Hematopoietic multipotent progenitor cell treated with erythropoietin and hydrocortisone succinate and interleukin-3 and kit ligand, for 15 days (in vitro differentiated cells): Measurements from ENCODE around the gene KCNK4.
A peak's percentile ranks its signal among the peaks of the same experiment; 100 is the strongest.

Experiments used
- DNase-seq: peaks from one replicate; pipeline ENCODE4 v3.0.0-alpha.2; 2015; ENCODE audit warnings: low spot score

The KCNK4 gene

DNA sequence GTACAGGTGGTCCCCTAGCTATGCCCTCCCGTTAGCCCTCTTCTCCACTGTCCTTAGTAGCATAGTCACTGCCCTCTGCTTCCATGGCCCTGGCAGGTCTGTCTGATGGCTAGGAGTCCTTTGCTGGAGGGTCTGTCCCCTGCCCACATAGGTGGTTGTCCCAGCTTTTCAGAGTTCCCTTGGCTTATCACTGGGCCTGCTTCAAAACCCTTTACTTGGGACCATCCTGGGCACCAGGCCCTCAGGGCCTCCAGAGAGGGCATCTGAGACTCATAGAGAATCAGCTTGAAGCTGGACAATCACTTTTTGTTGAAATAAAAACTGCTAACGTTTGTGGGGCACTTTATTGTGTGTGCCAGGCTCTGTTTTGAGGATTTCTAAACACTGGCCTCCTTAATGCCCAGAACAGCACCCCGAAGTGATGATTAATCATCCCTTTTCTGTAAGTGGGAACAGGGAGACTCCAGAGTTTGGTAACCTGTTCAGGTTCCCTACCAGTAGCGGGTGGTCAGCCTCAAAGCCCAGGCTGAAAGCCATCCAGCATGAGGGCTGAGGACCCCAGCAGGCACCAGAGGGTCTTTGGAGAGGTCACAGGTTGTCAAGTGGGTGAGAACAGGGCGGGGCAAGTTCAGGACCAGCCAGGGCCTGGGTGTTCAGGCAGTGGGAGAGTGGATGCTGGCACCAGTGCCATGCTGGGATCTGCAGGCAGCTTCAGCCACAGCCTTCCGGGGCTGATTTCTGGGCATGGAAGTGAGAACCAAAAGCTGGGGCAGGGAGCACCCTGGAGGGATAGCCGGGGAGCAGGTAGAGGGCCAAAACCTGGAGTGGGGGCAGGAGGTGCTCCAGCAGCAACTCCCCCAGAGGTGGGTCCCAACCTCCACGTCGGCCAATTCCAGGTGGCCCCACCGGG lies 495 bp upstream of the KCNK4 start:
- DNase-seq, result no peak

DNA sequence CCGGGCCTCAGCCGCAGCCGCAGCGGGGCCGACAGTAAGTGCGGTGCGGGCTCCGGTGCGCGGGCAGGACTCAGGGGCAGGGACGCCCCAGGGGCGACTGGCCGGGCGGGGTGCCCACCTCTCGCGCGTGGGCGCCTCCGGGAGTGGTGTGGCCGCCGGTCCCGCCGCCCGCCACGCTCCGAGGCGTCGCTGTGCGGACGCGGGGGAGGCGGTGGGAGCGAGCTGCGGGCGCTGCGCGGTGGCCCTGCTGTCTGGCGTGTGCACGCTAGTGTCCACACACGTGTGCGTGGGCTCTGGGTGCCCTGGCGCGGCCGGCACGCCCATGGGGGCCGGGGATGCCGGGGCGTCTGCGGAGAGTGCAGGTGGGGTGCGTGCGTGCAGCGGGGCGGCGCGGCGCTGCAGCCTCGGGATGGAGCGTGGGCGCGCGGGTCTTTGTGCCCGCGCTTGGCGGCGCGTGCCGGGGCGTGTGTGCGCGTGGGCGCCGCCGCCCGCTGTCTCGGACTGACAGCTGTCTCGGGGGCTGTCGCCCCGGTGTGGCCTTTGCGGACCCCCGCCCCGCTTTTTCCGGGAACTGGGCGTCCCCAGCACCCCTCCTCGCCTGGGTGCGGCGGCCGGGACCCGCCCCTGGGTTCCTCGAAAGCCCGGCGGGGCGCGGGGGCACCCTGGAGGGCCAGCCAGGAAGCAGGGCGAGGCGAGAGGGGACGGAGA lies 804 bp downstream of the KCNK4 start:
- DNase-seq, result no peak

DNA sequence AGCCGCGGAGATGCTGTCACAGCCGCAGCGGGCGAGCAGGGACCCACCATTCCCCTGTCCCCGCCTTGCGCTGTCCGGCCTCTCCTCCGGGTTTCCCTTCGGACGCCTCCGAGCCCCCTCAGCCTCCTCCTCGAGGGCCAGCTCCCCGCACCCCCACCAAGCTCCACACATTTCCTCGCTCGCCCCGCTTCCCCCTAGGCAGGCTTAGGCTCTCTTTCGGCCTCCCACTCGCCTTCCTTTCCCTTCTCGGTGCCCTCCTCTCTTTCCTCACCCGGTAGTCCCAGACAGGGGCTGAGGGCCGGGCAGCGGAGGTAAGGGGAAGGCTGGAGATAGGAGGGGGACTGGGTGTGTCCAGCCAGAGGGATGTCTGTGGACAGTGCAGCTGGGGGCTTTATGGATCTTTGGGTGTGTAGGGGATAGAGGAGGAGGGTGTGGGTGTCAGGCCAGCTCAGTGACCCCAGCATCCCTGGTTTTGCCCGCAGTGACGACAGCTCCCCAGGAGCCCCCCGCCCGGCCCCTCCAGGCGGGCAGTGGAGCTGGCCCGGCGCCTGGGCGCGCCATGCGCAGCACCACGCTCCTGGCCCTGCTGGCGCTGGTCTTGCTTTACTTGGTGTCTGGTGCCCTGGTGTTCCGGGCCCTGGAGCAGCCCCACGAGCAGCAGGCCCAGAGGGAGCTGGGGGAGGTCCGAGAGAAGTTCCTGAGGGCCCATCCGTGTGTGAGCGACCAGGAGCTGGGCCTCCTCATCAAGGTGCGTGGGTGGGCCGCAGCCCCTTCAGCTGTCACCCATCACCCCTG lies 1.6 kb downstream of the KCNK4 start:
- no peak for DNase-seq

DNA sequence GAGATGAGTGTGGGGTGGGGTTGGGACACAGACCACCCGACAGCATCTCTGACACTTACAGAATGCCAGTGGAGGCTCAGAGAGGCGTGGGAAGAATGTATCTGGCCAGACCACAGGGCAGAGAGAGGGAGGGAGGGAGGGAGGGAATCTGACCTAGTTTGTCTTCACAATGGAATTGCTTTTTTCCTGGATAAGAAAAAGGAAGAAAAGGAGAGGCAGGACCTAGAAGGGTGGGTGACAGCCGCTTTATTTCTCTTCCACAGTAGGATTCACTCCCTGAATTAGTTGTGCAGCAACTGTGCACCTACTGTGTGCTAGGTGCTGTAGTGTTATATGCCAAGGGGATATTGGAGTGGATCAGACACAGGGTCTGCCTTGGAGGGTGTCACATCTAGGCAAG lies 3.7 kb downstream of the KCNK4 start:
- DNase-seq, result no peak

DNA sequence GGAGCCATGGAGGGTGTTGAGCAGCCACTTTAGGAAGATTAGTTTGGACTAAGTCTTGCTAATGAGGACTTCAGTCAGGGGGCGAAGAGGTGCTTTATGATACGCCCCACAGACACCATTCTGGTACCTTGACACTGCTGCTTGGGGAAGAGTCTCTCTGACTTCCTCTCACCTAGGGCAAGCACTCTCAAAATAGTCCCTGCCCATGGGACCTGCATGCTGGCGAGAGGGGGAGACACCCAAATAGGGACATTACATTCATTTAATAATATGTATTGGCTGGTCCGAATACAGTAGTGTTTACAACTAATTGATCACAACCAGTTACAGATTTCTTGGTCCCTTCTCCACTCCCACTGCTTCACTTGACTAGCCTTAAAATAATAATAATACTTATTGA lies 4.7 kb downstream of the KCNK4 start:
- DNase-seq, result no peak

DNA sequence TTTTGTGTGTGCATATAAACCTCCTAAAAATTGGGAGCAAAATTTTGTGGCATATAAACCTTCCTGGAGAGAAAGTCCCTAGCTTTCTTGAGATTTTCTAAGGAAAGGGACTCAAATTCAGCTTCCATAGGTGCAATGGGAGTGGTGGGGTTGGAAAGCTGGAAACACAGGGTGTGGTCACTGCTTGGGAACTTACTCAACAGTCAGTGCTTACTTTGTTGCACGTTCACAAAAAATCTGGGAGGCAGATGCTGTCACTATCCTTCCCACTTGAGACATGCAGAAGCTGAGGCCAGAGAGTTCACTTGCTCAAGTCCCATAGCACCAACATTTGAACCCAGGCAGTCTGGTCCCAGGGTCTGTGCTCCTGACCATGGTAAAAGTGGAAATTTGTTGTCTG lies 5.1 kb downstream of the KCNK4 start:
- DNase-seq, result no peak

DNA sequence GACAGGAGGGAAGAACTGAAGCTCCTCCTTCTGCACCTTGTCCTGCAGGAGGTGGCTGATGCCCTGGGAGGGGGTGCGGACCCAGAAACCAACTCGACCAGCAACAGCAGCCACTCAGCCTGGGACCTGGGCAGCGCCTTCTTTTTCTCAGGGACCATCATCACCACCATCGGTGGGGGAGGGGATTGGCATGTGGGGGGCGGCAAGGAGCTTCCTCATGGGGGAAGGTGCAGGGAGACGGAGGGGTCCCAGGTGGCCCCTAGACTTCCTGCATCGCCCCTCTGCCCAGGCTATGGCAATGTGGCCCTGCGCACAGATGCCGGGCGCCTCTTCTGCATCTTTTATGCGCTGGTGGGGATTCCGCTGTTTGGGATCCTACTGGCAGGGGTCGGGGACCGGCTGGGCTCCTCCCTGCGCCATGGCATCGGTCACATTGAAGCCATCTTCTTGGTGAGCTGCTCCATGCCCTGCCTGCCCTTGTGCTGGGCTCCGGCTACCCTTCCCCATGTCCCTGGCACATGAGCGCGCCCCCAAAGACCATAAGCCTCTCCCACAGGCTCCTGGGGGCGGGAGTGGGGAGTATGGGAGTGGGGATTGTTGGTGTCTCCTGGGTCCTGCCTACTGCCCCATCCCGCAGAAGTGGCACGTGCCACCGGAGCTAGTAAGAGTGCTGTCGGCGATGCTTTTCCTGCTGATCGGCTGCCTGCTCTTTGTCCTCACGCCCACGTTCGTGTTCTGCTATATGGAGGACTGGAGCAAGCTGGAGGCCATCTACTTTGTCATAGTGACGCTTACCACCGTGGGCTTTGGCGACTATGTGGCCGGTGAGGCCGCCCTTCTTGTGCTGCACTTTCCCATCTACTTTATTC lies 6.0 kb downstream of the KCNK4 start:
- DNase-seq, result no peak

DNA sequence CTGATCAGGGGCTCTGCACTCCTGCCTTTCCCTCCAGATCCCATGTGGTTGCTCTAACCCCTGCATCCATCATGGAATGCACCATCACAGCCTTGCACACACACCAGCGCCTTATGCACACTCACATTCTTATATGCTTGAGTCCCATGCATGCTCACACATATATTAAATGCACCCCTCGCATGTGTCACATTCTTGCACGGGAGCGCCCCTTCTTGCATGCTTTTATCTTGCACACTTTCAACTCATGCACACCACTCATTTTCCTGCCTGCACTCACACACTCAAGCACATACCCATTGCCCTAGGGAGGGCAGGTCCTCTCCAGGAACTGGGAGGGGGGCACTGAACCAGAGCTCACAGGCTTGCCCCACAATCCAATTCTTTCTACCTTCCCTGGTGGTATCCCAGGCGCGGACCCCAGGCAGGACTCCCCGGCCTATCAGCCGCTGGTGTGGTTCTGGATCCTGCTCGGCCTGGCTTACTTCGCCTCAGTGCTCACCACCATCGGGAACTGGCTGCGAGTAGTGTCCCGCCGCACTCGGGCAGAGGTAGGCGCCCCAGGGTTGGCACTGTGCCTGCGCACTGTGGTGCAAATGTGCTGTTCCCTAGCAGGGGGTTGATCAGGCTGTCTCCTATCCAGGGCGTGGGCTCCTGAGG lies 6.7 kb downstream of the KCNK4 start:
- DNase-seq, result no peak

DNA sequence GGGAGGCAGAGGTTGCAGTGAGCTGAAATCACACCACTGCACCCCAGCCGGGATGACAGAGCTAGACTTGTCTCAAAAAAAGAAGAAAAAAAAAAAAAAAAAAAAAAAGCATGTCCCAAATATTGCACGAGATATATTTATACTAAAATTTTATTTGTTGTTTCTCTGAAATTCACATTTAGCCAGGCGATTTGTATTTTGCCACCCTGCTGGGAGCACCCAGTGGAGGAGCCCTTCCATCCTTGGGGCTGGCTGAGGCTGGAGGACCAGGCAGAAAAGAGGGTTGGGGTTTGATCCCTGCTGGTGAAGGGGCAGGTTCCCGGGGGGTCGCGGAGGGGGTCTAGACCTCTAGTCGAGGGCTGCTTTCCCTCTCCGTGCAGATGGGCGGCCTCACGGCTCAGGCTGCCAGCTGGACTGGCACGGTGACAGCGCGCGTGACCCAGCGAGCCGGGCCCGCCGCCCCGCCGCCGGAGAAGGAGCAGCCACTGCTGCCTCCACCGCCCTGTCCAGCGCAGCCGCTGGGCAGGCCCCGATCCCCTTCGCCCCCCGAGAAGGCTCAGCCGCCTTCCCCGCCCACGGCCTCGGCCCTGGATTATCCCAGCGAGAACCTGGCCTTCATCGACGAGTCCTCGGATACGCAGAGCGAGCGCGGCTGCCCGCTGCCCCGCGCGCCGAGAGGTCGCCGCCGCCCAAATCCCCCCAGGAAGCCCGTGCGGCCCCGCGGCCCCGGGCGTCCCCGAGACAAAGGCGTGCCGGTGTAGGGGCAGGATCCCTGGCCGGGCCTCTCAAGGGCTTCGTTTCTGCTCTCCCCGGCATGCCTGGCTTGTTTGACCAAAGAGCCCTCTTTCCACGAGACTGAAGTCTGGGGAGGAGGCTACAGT lies 8.1 kb downstream of the KCNK4 start:
- peak; percentile 57 for DNase-seq

DNA sequence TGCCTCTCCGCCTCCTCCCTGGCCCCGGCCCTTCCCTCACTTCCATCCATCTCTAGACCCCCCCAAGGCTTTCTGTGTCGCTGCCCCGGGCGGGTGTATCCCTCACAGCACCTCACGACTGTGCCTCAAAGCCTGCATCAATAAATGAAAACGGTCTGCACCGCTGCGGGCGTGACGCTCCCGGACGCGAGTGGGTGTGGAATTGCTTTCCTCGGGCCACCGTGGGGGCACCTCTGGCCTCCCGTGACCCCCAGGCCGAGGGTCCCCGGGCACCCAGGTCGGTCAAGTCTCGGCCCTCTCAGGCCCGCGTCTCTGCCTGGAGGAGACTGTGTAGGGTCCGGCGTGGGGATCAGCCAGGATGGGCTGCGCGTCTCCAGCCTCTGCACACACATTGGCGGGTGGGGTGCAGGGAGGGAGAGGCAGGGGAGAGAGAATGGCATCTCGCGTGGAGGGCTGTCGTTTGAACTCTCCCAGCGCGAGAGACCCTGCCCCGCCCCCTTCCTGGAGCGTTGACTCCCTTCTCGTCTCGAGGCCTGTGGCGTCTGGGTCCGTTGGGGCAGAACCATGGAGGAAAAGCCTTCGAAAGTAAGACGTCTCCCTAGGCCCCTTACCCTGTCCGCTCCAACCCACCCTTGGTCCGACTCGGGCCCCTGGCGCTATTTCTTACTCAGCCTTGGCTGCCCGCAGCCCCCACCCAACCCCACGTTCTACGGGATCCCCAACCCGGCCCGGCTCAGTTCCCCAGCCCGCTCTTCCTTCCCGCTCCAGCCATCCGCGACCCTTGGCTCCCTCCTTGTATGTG lies 8.9 kb downstream of the KCNK4 start, which contains the start of gene CATSPERZ:
Gene CATSPERZ, plus strand, starts transcription at position 512 of the 802 bp plus-strand sequence. Its CDS starts 53 bp downstream, at position 565.
- DNase-seq, result no peak

DNA sequence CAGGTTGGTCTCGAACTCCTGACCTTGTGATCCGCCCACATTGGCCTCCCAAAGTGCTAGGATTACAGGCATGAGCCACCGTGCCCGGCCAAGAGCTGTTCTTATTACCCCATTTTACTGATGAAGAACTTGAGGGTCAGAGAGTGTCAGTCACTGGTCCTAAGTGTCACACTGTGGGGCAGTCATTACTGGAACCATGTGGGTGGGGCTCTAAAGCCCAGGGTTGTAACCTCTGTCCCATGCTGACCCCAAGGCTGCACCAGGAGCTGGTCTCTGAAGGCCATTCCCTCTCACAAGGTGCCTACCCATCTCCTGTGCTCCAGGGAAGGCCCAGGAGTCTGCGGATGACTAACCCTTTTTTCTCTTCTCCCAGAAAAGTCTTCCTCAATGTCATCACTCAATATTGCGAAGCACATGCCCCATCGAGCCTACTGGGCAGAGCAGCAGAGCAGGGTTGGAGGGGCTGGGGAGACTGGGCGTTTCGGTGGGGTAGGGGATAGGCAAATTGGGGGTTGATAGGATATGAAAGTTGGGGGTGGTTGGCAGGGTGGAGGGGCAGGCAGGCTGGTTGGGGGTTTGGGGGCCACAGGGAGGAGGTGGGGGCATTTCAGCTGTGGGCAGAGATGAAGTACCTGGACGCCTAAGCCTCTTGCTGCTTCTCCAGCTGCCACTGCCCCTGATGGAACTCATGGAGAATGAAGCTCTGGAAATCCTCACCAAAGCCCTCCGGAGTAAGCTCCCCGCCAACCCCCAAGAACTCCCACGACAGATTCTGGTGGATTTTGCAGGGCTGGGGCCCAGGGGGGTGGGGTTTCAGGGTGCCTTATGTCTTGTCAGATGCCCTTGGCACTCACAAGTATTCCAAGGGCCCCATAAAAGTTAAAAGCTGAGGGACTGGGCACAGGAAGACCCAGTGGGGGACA lies 12.3 kb downstream of the KCNK4 start:
- no peak for DNase-seq

DNA sequence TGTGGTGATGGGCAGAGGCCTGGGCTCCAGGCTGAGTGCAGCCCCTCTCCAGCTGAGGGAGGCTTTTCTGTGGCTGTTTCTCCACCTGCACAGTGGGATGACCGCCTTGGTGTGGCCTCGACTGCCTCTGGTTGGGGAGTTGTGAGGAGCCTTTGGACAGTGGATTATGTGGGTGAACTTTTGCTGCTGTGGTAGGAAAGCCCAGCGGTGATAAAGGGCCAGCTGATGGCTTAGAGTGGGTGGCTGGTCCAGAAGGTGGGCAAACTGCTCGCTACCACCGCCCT lies 12.9 kb downstream of the KCNK4 start:
- no peak for DNase-seq

DNA sequence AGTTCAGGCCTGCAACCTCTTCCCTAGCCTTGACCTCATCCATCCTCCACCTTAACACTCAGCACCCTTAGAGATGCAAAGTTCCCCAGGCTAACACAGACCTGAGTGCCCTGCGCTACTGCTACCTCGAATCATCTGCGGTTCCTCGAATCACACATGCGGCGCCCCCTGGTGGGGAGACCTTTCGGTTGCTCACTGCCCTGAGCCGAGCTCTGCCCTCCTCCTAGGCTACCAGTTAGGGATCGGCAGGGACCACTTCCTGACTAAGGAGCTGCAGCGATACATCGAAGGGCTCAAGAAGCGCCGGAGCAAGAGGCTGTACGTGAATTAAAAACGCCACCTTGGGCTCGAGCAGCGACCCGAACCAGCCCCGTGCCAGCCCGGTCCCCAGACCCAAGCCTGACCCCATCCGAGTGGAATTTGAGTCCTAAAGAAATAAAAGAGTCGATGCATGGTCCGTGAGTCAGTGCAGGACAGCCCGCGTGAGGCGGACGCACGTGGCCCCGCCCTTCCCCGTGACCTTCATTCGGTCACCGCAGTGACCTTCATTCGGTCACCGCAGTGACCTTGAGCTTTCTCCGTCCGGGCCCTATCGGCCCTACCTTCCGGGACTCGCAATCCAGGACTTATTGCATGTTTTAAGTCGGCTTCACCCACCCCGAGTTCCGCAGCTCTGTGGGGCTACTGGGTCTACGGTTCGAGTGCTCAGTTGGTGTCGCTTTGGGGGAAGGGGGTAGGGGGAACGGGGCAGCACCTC lies 13.4 kb downstream of the KCNK4 start:
- DNase-seq, result peak; percentile 94

DNA sequence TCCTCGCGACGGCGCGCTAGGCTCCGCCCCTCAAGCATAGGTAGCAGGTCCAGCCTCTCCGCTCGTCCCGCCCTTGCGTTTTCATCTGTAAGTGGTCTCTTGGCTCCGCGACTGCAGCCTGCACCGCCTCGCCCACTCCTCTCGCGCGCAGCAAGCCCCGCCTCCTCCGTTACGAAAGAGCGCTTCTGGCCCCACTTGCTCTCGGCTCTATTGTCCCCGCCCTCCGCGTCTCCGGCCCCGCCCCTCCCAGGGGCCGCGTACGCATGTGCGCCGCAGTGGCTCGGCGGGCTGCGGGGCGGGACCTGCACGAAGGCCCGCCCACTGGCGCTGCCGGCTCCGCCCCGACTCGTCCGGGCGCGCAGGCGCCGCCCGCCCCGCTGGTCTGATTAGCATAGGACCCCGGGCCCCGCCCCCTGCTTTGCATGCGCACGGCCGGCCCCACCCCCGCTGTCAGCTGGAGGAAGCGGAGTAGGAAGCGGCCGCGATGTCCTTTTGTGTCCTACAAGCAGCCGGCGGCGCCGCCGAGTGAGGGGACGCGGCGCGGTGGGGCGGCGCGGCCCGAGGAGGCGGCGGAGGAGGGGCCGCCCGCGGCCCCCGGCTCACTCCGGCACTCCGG lies 14.1 kb downstream of the KCNK4 start, which contains the start of gene ESRRA:
Gene ESRRA, plus strand, starts transcription at position 450 of the 616 bp plus-strand sequence. CDS start 1,656 bp downstream, outside the sequence.
- DNase-seq, result peak; percentile 98

DNA sequence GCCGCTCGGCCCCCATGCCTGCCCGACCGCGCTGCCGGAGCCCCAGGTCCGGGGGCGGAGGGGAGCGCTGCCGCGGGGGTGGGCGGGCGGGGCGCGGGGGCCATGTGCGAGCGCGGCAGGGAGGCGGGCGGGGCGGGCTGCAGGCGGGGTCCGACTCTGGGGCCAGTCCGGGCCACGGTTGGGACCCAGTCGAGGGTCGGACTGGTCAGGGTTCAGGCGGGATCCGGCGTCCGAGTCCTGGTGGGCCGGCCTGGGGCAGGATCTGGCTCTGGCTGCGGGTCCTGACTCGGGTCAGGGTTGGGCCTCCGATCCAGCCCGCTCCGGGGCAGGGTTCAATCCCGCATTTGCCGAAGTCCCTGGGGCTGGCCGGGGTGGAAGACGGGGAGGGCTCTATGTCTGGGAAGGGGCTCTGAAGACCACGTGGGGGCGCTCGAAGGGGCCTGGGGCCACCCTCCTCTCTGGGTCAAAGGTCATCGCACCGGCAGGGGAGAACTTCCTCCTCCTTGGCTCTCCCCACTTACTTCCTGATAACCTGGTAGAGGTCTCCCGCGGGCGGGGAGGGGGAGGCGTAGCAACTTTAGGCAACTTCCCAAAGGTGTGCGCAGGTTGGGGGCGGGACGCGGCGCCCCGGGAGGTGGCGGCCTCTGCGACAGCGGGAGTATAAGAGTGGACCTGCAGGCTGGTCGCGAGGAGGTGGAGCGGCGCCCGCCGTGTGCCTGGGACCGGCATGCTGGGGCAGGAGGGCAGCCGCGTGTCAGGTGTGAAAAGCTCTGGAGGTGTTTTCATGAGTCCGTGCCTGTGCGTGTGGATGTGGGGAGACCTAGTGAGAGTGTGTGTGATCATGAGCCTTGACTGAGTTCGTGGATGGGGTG lies 14.8 kb downstream of the KCNK4 start:
- DNase-seq, result peak; percentile 59

DNA sequence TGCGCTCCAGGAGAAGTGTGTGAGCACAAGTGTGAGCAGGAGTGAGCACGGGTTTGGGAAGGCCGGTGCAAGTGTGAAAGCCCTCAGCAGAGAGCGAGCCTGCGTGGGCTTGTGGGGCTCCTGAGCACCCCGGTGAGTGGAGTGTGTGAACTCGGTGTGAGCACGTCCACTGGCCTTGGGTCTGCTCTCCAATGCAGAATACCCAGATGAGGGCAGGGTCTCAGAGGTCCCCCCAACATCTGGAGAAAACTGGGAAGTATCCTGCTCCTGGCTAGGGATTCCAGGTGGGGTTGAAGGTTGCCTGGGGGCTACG lies 15.4 kb downstream of the KCNK4 start:
- no peak for DNase-seq
